Endothelial cell of umbilical vein (primary cell): ENCODE measurements around the gene CYP27C1. TPM values are rescaled to one million over a fixed set of nuclear protein-coding genes. Genes with fewer than 3 reads are reported as not detected.

ENCODE experiments used
- BruUV-seq: library from RNA; stranded (reverse); fragments of 400-500 nt; replicated peaks from 2 replicates; lab custom pipeline; 2021; lab: Mats Ljungman, UMichigan
- CTCF ChIA-PET: fragments of 300-600, 350-600 bp; sonication (Branson Sonifier 250); formaldehyde crosslinking; loops from one replicate; lab custom pipeline; 2021; ENCODE audit warnings: antibody characterized with exemption, inconsistent platforms; lab: Charles Lee
- POLR2A ChIA-PET: fragments of 300-600, 350-600 bp; sonication (Branson Sonifier 250); formaldehyde crosslinking; loops from one replicate; lab custom pipeline; 2021; ENCODE audit warnings: antibody characterized with exemption, inconsistent platforms; lab: Charles Lee
- DNase-seq: peaks from one replicate; pipeline ENCODE4 v3.0.0-alpha.2; 2011; ENCODE audit warnings: low read depth, low spot score
- FAIRE-seq: peaks from 2 replicates; lab custom pipeline; 2011; peaks lifted over from hg19 to GRCh38; lab: Jason Lieb, UNC
- H2AFZ ChIP-seq: 2 replicates; pipeline ENCODE4 v1.6.0; 2012; ENCODE audit warnings: low read depth, low read length, control low read depth, inconsistent platforms
- H3K27ac ChIP-seq: 2 replicates; pipeline ENCODE4 v1.5.1; 2011; ENCODE audit warnings: low read depth, mild to moderate bottlenecking, control low read depth, low read length, moderate library complexity; ENCODE audit not compliant: insufficient read depth
- H3K27me3 ChIP-seq, 2 experiments: 2 replicates each; pipeline versions ENCODE4 v1.6.0 to v1.6.1; 2011; ENCODE audit warnings: low read length in 2 of 2, mixed read lengths in 1 of 2; ENCODE audit not compliant: control insufficient read depth in 2 of 2, insufficient read depth in 2 of 2
- H3K36me3 ChIP-seq, 2 experiments: 2 replicates in 1 of 2; 3 replicates in 1 of 2; pipeline ENCODE4 v1.5.1; 2011; ENCODE audit warnings: low read length in 2 of 2, mild to moderate bottlenecking in 1 of 2, moderate library complexity in 1 of 2; ENCODE audit not compliant: control insufficient read depth in 2 of 2, insufficient read depth in 2 of 2; ENCODE audit errors: extremely low read depth in 1 of 2
- H3K4me1 ChIP-seq: 3 replicates; pipeline ENCODE4 v1.5.1; 2011; ENCODE audit warnings: mild to moderate bottlenecking, low read length; ENCODE audit not compliant: control insufficient read depth, insufficient read depth; ENCODE audit errors: extremely low read depth
- H3K4me2 ChIP-seq: 2 replicates; pipeline ENCODE4 v1.6.1; 2011; ENCODE audit warnings: low read length, control low read depth, mixed read lengths; ENCODE audit not compliant: insufficient read depth
- H3K4me3 ChIP-seq, 3 experiments: fragments of 200-600 bp in 1 of 3; sonication (generic), shearing (Covaris generic) in 1 of 3; replicated peaks in 1 of 3; 2 replicates each; pipeline ENCODE4 v1.5.1; 2011 to 2016; ENCODE audit warnings: control low read depth in 3 of 3, low read length in 3 of 3, mild to moderate bottlenecking in 2 of 3, inconsistent platforms in 1 of 3, low read depth in 1 of 3, moderate library complexity in 1 of 3; ENCODE audit not compliant: insufficient read depth in 1 of 3
- H3K79me2 ChIP-seq: 2 replicates; pipeline ENCODE4 v1.6.0; 2012; ENCODE audit warnings: low read length, inconsistent platforms; ENCODE audit not compliant: control insufficient read depth, insufficient read depth
- H3K9ac ChIP-seq: replicated peaks from 2 replicates; pipeline ENCODE3; 2011; ENCODE audit warnings: low read length, control low read depth; ENCODE audit not compliant: insufficient read depth; ENCODE audit errors: extremely low read depth
- H3K9me1 ChIP-seq: replicated peaks from 3 replicates; pipeline ENCODE4 v1.6.0; 2011; ENCODE audit warnings: mild to moderate bottlenecking, low read length; ENCODE audit not compliant: control insufficient read depth, insufficient read depth; ENCODE audit errors: extremely low read depth
- H3K9me3 ChIP-seq: replicated peaks from 2 replicates; pipeline ENCODE4 v1.5.1; 2012; ENCODE audit warnings: low read length, inconsistent platforms; ENCODE audit not compliant: control insufficient read depth, insufficient read depth
- H4K20me1 ChIP-seq: replicated peaks from 2 replicates; pipeline ENCODE3; 2011; ENCODE audit warnings: mild to moderate bottlenecking, low read length; ENCODE audit not compliant: control insufficient read depth, insufficient read depth; ENCODE audit errors: extremely low read depth
- CTCF ChIP-seq, 2 donors: IDR thresholded peaks; 1 replicate in 1 of 2; 2 replicates in 1 of 2; pipeline ENCODE4 v1.5.1; 2011; ENCODE audit warnings: low read length in 2 of 2, mild to moderate bottlenecking in 2 of 2, moderate library complexity in 2 of 2, control low read depth in 1 of 2, inconsistent platforms in 1 of 2, low read depth in 1 of 2; ENCODE audit not compliant: insufficient read depth in 1 of 2; ENCODE audit errors: extremely low read depth in 1 of 2
- EZH2 ChIP-seq: IDR thresholded peaks from 2 replicates; pipeline ENCODE4 v1.6.1; 2012; ENCODE audit warnings: borderline replicate concordance, low read depth, mild to moderate bottlenecking, moderate library complexity, low read length, inconsistent platforms; ENCODE audit not compliant: severe bottlenecking
- FOS ChIP-seq: IDR thresholded peaks from 2 replicates; pipeline ENCODE4 v1.6.1; 2011; ENCODE audit warnings: mild to moderate bottlenecking, low read length, moderate library complexity, borderline replicate concordance; ENCODE audit not compliant: insufficient read depth
- GATA2 ChIP-seq: IDR thresholded peaks from 2 replicates; pipeline ENCODE4 v1.7.0; 2011; ENCODE audit warnings: low read depth, mild to moderate bottlenecking, moderate library complexity, mixed read lengths, low read length; ENCODE audit not compliant: insufficient read length, insufficient read depth
- JUN ChIP-seq: IDR thresholded peaks from 2 replicates; pipeline ENCODE4 v1.6.1; 2011; ENCODE audit warnings: borderline replicate concordance, low read depth; ENCODE audit not compliant: insufficient read length, insufficient read depth
- MAX ChIP-seq: IDR thresholded peaks from 2 replicates; pipeline ENCODE4 v1.6.1; 2011; ENCODE audit not compliant: insufficient read depth, insufficient read length
- MYC ChIP-seq: IDR thresholded peaks from one replicate; pipeline ENCODE4 v1.6.1; 2011; ENCODE audit warnings: mild to moderate bottlenecking, low read depth, low read length
- POLR2A ChIP-seq: IDR thresholded peaks from 2 replicates; pipeline ENCODE4 v1.6.1; 2012; ENCODE audit warnings: low read depth, mild to moderate bottlenecking, control low read depth, low read length
- POLR2AphosphoS5 ChIP-seq: IDR thresholded peaks from 2 replicates; pipeline ENCODE4 v1.6.1; 2012; ENCODE audit warnings: low read depth, mild to moderate bottlenecking, control low read depth, low read length, moderate library complexity; ENCODE audit not compliant: insufficient read depth
- dilution Hi-C: fragments of 300-500 bp; cut with MboI; formaldehyde crosslinking; loops from one replicate; pipeline ENCODE4 v1.15.0; 2019; ENCODE audit warnings: low sequenced_read_pairs; ENCODE audit not compliant: extremely low pct_ligation_motif_present
- intact Hi-C: fragments of 100-400 bp; cut with micrococcal nuclease; formaldehyde crosslinking; loops from one replicate; pipeline ENCODE4 v1.10.0; 2022
- polyA plus RNA-seq, 4 experiments: library from polyadenylated mRNA; depleted of rRNA in 3 of 4; stranded (reverse) in 3 of 4; unstranded in 1 of 4; fragments of >200 nt; gene quantifications; 2 replicates each; pipeline versions ENCODE4 v1.2.1 to v1.2.3, GENCODE V29; 2011 to 2012; ENCODE audit warnings: missing spikeins in 1 of 4
- total RNA-seq: library from RNA; stranded (reverse); gene quantifications from 2 replicates; pipeline ENCODE4 v1.2.3, GENCODE V29; 2021

Gene CYP27C1
- total and polyA plus RNA-seq, 2 donors (not counting 3 experiments of a cell fraction or from before 2014, with no cell fraction given), result not detected

DNA sequence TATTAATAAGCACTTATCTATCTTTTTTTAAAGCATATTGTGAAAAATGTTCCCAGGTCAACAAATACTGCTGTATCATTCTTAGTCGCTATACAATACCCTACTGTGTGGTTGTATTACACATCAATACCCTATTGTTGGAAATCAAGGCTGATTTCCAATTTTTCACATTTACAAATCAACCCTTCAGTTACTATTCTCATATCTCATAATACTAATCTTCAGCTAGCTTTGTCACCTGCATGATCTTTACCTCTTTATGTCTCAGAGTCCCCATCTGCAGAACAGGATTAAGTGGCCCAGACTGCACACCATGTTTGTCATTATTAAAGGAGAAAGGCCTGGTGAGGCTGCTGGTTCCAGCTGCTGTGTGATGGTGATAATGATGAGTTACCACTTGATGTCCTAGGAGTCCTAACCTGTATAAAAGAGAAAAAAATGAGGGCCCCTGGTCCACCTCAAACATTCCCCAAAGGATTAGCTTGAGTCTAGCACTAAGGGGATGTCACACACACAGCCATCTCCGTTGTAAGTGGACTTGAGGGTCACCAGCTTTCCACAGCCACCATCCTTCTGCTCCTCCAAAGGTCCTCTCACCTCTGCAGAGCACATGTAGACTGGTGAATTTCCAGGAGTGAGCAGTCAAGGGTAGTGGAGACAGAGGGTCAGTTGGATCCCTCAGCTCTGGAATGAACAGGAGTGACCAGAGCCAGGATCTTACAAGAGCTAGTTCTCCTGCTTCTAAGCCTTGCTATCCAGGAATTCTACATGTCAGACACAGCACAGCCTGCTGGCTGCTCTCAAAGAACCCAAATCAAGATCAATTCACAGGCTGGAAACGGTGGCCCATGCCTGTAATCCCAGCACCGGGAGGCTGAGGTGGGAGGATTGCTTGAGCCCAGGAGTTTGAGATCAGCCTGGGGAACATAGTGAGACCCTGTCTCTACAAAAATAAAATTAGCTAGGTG, 77.2 kb downstream of the CYP27C1 start:
- BruUV-seq, result no TSS peak
- Histone ChIP-seq H4K20me1 (no peaks in the 10 kb centered on the region), H3K4me1 (peaks cover 24% of the 10 kb centered on the region), H3K4me3 (no peak overlapping the region), H3K27me3 (peaks cover 0 to 7% of the 10 kb centered on the region in 2 experiments), H3K27ac (no peak overlapping the region), H3K4me2 (no peak overlapping the region), H2AFZ (peak overlapping the region; percentile 15), H3K9me1 (no peaks in the 10 kb centered on the region), H3K36me3 (no peaks in the 10 kb centered on the region), H3K9ac (no peak overlapping the region), H3K79me2 (no peaks in the 10 kb centered on the region), H3K9me3 (no peaks in the 10 kb centered on the region)
- ChIA-PET POLR2A (no interaction called here), CTCF (interaction anchor here (1.0 to 3.7 kb wide), 2 partner anchors 11 to 75 kb away, joined by 7 to 18 read pairs; no protein-coding TSS in a partner anchor)
- TF ChIP-seq FOS (no peak), POLR2AphosphoS5 (no peak), MAX (no peak), POLR2A (no peak), GATA2 (no peak), EZH2 (no peak), JUN (no peak), CTCF (IDR thresholded peaks at IDR 0.05; ENCODE audit: extremely low read depth in 1 of 2, insufficient read depth in 1 of 2, low read depth in 1 of 2, low read length in 2 of 2) (no peak), MYC (no peak)
- FAIRE-seq (no peak), DNase-seq (no peak)
- dilution Hi-C loops (no loop called here), intact Hi-C loops (no loop called here)
